Smooth muscle cell (in vitro differentiated cells): Measurements from ENCODE around the gene COX6A1. TPM values are rescaled to one million over a fixed set of nuclear protein-coding genes. Genes with fewer than 3 reads are reported as not detected.
A peak's percentile ranks its signal among the peaks of the same experiment; 100 is the strongest.

Source experiments
- DNase-seq: peaks from one replicate; lab custom pipeline; 2025; ENCODE audit not compliant: unreplicated experiment; lab: John Stamatoyannopoulos, UW
- H2AFZ ChIP-seq: fragments of 200-600 bp; sonication (generic); 2 replicates; pipeline ENCODE4 v1.6.0; 2016; ENCODE audit warnings: antibody characterized with exemption, low read depth, mild to moderate bottlenecking
- H3F3A ChIP-seq: fragments of 200-600 bp; sonication (generic); 2 replicates; pipeline ENCODE4 v1.6.0; 2017; ENCODE audit warnings: antibody characterized with exemption, low read depth
- H3K27ac ChIP-seq: fragments of 200-600 bp; sonication (generic); 2 replicates; pipeline ENCODE4 v1.5.1; 2016; ENCODE audit warnings: low read depth, mild to moderate bottlenecking
- H3K27me3 ChIP-seq: fragments of 200-600 bp; sonication (generic); 2 replicates; pipeline ENCODE4 v1.6.1; 2016; ENCODE audit warnings: low read depth, mild to moderate bottlenecking
- H3K36me3 ChIP-seq: fragments of 200-600 bp; sonication (generic); 2 replicates; pipeline ENCODE4 v1.5.1; 2016; ENCODE audit warnings: low read depth
- H3K4me1 ChIP-seq: fragments of 200-600 bp; sonication (generic); 2 replicates; pipeline ENCODE4 v1.5.1; 2016; ENCODE audit warnings: low read depth
- H3K4me2 ChIP-seq: fragments of 200-600 bp; sonication (generic); 2 replicates; pipeline ENCODE4 v1.6.0; 2016; ENCODE audit warnings: mild to moderate bottlenecking
- H3K4me3 ChIP-seq: fragments of 200-600 bp; sonication (generic); 2 replicates; pipeline ENCODE4 v1.5.1; 2016; ENCODE audit warnings: mild to moderate bottlenecking
- H3K79me2 ChIP-seq: fragments of 200-600 bp; sonication (generic); 2 replicates; pipeline ENCODE4 v1.6.0; 2016; ENCODE audit warnings: low read depth, mild to moderate bottlenecking
- H3K9ac ChIP-seq: fragments of 200-600 bp; sonication (generic); 2 replicates; pipeline ENCODE4 v1.6.0; 2016; ENCODE audit warnings: low read depth
- H3K9me3 ChIP-seq: fragments of 200-600 bp; sonication (generic); replicated peaks from 2 replicates; pipeline ENCODE4 v1.5.1; 2016; ENCODE audit warnings: low read depth
- H4K20me1 ChIP-seq: fragments of 200-600 bp; sonication (generic); 2 replicates; pipeline ENCODE4 v1.6.0; 2016; ENCODE audit warnings: low read depth
- WGBS: methylation state at CpG from one replicate; pipeline ENCODE4 v1.1.7; 2016; ENCODE audit warnings: low lambda C conversion rate; 5-methylcytosine and 5-hydroxymethylcytosine counted together
- polyA plus RNA-seq: library from polyadenylated mRNA; unstranded; fragments of >200 nt; fragmentation: Nextera tagmentation; extraction: Ambion mirVana; gene quantifications from 2 replicates; pipeline ENCODE4 v1.2.1, GENCODE V29; 2016
- total RNA-seq: library from RNA; depleted of rRNA; stranded (reverse); fragments of >200 nt; gene quantifications from 2 replicates; pipeline ENCODE4 v1.2.3, GENCODE V29; 2014
- TF ChIP-seq, protein P1 (sequence below): fragments of 200-600 bp; sonication (generic); IDR thresholded peaks from 2 replicates; pipeline ENCODE4 v1.5.1; 2017; ENCODE audit warnings: borderline replicate concordance, mild to moderate bottlenecking, antibody characterized with exemption; ENCODE audit not compliant: insufficient read depth, poor library complexity, severe bottlenecking

The COX6A1 gene
- total and polyA plus RNA-seq, 2 experiments from 2014 or later = 788 to 949 TPM

DNA sequence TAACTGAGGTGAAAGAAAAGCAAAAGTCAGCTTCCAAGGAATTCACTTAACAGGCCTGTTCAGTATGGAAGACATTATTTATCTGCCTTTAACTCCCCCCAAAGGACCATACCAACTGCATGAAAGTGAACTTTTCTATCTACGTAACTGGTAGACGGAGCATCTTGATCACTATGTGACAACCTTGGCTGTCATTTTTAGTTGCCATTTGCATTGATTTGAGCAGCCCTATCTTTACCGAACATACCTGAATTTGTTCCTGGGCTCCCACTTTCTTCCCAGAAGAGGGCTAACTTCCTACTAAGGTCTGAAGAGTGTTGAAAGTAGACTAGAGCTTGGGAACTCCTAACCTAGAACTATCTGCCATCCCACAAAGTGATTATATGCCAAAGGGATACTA, 22.2 kb downstream of the COX6A1 start:
- 95% methylated on average over 3 of the region's 3 CpGs for WGBS
- H2AFZ ChIP-seq = no peak overlapping the region
- H4K20me1 ChIP-seq = peaks cover 42% of the 10 kb centered on the region
- H3K27me3 ChIP-seq = no peaks in the 10 kb centered on the region
- H3K36me3 ChIP-seq = peaks cover 14% of the 10 kb centered on the region
- no peak overlapping the region for H3K27ac ChIP-seq
- peaks cover 12% of the 10 kb centered on the region for H3F3A ChIP-seq
- H3K4me2 ChIP-seq = no peak overlapping the region
- H3K4me3 ChIP-seq = no peak overlapping the region
- peaks cover 13% of the 10 kb centered on the region for H3K79me2 ChIP-seq
- TF ChIP-seq, protein P1, sequence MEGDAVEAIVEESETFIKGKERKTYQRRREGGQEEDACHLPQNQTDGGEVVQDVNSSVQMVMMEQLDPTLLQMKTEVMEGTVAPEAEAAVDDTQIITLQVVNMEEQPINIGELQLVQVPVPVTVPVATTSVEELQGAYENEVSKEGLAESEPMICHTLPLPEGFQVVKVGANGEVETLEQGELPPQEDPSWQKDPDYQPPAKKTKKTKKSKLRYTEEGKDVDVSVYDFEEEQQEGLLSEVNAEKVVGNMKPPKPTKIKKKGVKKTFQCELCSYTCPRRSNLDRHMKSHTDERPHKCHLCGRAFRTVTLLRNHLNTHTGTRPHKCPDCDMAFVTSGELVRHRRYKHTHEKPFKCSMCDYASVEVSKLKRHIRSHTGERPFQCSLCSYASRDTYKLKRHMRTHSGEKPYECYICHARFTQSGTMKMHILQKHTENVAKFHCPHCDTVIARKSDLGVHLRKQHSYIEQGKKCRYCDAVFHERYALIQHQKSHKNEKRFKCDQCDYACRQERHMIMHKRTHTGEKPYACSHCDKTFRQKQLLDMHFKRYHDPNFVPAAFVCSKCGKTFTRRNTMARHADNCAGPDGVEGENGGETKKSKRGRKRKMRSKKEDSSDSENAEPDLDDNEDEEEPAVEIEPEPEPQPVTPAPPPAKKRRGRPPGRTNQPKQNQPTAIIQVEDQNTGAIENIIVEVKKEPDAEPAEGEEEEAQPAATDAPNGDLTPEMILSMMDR = no peak
- H3K9me3 ChIP-seq = no peaks in the 10 kb centered on the region
- H3K4me1 ChIP-seq = no peaks in the 10 kb centered on the region
- no peak for DNase-seq
- H3K9ac ChIP-seq = no peak overlapping the region

- no peaks in the 10 kb centered on the region for H3K4me1 ChIP-seq
- H3K4me3 ChIP-seq = no peak overlapping the region
- peaks cover 33% of the 10 kb centered on the region for H3K79me2 ChIP-seq
- H3K9me3 ChIP-seq = no peaks in the 10 kb centered on the region
- H3K27me3 ChIP-seq = no peaks in the 10 kb centered on the region
- H3F3A ChIP-seq = peaks cover 6% of the 10 kb centered on the region
- peaks cover 14% of the 10 kb centered on the region for H3K36me3 ChIP-seq
- H3K27ac ChIP-seq = no peak overlapping the region
- 96% methylated on average over 3 of the region's 3 CpGs for WGBS
- TF ChIP-seq, protein P1 = no peak
- peaks cover 59% of the 10 kb centered on the region for H4K20me1 ChIP-seq
- H3K4me2 ChIP-seq = no peak overlapping the region
- H2AFZ ChIP-seq = no peak overlapping the region
- no peak overlapping the region for H3K9ac ChIP-seq
- no peak for DNase-seq
Measured at GRCh38 chr12:120462099-120462640, 24.3 kb downstream of the COX6A1 start.

DNA sequence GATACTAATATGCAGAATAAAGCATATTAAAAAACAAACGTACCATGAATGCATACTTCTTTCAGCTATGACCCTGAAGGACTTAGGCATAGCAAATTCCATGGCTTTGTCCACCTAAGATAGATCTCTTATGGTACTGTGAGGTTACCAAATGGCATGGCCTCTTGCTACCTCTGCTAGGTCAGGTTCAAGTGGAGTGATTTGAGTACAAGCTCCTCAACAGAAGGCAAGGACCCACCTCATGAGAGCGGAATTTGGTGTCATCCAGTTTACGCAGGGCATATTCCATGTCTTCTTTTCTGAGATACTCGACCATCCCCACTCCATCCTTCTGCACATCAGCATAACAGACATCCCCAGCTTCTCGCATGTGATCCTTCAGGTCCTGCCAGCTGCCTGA, 25.8 kb downstream of the COX6A1 start:
- no peak overlapping the region for H2AFZ ChIP-seq
- peaks cover 6% of the 10 kb centered on the region for H3F3A ChIP-seq
- H3K27ac ChIP-seq = no peak overlapping the region
- 96% methylated on average over 5 of the region's 5 CpGs for WGBS
- TF ChIP-seq, protein P1 = no peak
- no peak for DNase-seq
- peaks cover 69% of the 10 kb centered on the region for H4K20me1 ChIP-seq
- H3K9me3 ChIP-seq = no peaks in the 10 kb centered on the region
- H3K36me3 ChIP-seq = peaks cover 9% of the 10 kb centered on the region
- H3K9ac ChIP-seq = no peak overlapping the region
- H3K27me3 ChIP-seq = no peaks in the 10 kb centered on the region
- no peak overlapping the region for H3K4me3 ChIP-seq
- no peak overlapping the region for H3K4me2 ChIP-seq
- H3K4me1 ChIP-seq = peaks cover 3% of the 10 kb centered on the region
- H3K79me2 ChIP-seq = peaks cover 49% of the 10 kb centered on the region

DNA sequence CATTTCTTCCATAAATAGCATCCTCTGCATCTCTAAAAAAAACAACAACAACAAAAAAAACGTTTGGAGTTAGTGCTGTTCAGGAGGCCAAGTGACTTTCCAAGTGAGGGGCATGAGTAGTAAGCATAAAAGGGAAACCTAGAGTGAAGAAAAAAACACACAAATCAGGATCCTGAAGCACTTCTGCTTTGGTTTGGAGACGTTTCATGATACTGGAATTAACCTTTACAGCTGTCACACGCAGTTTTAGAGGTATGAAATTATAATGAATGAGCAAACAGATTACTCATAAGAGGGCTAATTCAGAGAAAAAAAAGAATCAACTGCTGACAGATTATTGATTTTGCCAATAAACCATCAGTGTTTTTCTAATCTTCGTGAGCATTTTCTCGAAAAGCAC, 27.8 kb downstream of the COX6A1 start:
- no peak overlapping the region for H3K4me3 ChIP-seq
- no peaks in the 10 kb centered on the region for H3K27me3 ChIP-seq
- H3K4me1 ChIP-seq = peaks cover 10% of the 10 kb centered on the region
- H3K4me2 ChIP-seq = no peak overlapping the region
- DNase-seq = no peak
- 82% methylated on average over 5 of the region's 5 CpGs for WGBS
- no peak overlapping the region for H2AFZ ChIP-seq
- peaks cover 6% of the 10 kb centered on the region for H3K36me3 ChIP-seq
- peaks cover 65% of the 10 kb centered on the region for H3K79me2 ChIP-seq
- TF ChIP-seq, protein P1 = no peak
- H4K20me1 ChIP-seq = peaks cover 62% of the 10 kb centered on the region
- H3K27ac ChIP-seq = peak overlapping the region; percentile 5
- H3K9ac ChIP-seq = no peak overlapping the region
- no peaks in the 10 kb centered on the region for H3K9me3 ChIP-seq
- no peaks in the 10 kb centered on the region for H3F3A ChIP-seq
